Stomach (tissue), 4 donors: ENCODE results near the gene FNDC3B.

Source experiments
- EP300 ChIP-seq: sonication (generic); formaldehyde crosslinking; IDR thresholded peaks from one replicate; pipeline ENCODE4 v1.6.1; 2017; ENCODE audit warnings: antibody characterized with exemption
- TF ChIP-seq, protein P1 (sequence below), 7 experiments: fragments of 450-650 bp in 4 of 7; fragments of 200-600 bp in 3 of 7; sonication (generic) in 3 of 7; IDR thresholded peaks; one replicate each; pipeline ENCODE4 v1.5.1; 2016 to 2019; ENCODE audit warnings: antibody characterized with exemption in 7 of 7, control low read depth in 2 of 7, mild to moderate bottlenecking in 1 of 7

DNA sequence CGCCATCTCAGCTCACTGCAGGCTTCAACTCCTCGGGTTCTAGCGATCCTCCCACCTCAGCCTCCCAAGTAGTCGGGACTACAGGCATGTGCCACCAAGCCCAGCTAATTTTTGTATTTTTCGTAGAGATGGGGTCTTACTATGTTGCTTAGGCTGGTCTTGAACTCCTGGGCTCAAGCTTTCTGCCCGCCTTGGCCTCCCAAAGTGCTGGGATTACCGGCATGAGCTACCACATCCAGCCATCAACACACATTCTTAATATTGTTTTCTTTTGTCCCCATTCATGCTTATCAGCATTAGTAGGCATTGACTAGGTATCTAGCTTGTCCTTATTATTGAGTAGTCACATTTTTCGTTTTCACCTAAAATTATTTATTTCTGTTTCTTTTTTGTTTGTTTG is 240.6 kb downstream of the FNDC3B start:
- no peak for TF ChIP-seq EP300
- TF ChIP-seq, protein P1, sequence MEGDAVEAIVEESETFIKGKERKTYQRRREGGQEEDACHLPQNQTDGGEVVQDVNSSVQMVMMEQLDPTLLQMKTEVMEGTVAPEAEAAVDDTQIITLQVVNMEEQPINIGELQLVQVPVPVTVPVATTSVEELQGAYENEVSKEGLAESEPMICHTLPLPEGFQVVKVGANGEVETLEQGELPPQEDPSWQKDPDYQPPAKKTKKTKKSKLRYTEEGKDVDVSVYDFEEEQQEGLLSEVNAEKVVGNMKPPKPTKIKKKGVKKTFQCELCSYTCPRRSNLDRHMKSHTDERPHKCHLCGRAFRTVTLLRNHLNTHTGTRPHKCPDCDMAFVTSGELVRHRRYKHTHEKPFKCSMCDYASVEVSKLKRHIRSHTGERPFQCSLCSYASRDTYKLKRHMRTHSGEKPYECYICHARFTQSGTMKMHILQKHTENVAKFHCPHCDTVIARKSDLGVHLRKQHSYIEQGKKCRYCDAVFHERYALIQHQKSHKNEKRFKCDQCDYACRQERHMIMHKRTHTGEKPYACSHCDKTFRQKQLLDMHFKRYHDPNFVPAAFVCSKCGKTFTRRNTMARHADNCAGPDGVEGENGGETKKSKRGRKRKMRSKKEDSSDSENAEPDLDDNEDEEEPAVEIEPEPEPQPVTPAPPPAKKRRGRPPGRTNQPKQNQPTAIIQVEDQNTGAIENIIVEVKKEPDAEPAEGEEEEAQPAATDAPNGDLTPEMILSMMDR (IDR thresholded peaks at IDR 0.05), result no peak
